GM12891 (cell line): ENCODE results near the gene DCC.

Experiments
- DNase-seq: peaks from one replicate; pipeline ENCODE4 v3.0.0; 2011; ENCODE audit warnings: low spot score; ENCODE audit not compliant: insufficient read length
- FAIRE-seq: peaks from 2 replicates; lab custom pipeline; 2011; peaks lifted over from hg19 to GRCh38; lab: Jason Lieb, UNC
- PAX5 ChIP-seq: IDR thresholded peaks from 2 replicates; pipeline ENCODE4 v1.6.1; 2011; ENCODE audit warnings: low read length, moderate library complexity, mild to moderate bottlenecking; ENCODE audit not compliant: insufficient read depth, severe bottlenecking
- POLR2A ChIP-seq: IDR thresholded peaks from 2 replicates; pipeline ENCODE4 v1.6.1; 2011; ENCODE audit warnings: low read depth, low read length, control low read depth
- POLR2AphosphoS5 ChIP-seq: IDR thresholded peaks from 2 replicates; pipeline ENCODE4 v1.6.1; 2011; ENCODE audit warnings: low read depth, low read length, control low read depth
- POU2F2 ChIP-seq: IDR thresholded peaks from 2 replicates; pipeline ENCODE4 v1.6.1; 2011; ENCODE audit warnings: low read depth, mild to moderate bottlenecking, control low read depth, low read length, moderate library complexity
- SPI1 ChIP-seq: IDR thresholded peaks from 2 replicates; pipeline ENCODE4 v1.6.1; 2011; ENCODE audit warnings: low read depth, low read length, control low read depth
- TAF1 ChIP-seq: IDR thresholded peaks from 2 replicates; pipeline ENCODE4 v1.6.1; 2011; ENCODE audit warnings: low read depth, low read length, control low read depth

Gene DCC

GRCh38 chr18:52377094-52377493 is 37.1 kb downstream of the DCC start:
- no peak for DNase-seq
- no peak for FAIRE-seq
- TF ChIP-seq POU2F2 (no peak), POLR2AphosphoS5 (no peak), POLR2A (no peak), TAF1 (no peak), PAX5 (no peak), SPI1 (no peak)

- no peak for DNase-seq
- no peak for TF ChIP-seq TAF1
- TF ChIP-seq SPI1 = no peak
- TF ChIP-seq POU2F2 = no peak
- TF ChIP-seq POLR2AphosphoS5 = no peak
- no peak for TF ChIP-seq PAX5
- no peak for TF ChIP-seq POLR2A
- FAIRE-seq = no peak
Observed at GRCh38 chr18:52386306-52386705, 46.3 kb downstream of the DCC start.

GRCh38 chr18:52387175-52387574 is 47.2 kb downstream of the DCC start:
- DNase-seq = no peak
- FAIRE-seq = no peak
- TF ChIP-seq POU2F2 (no peak), PAX5 (no peak), POLR2A (no peak), SPI1 (no peak), POLR2AphosphoS5 (no peak), TAF1 (no peak)

- DNase-seq (no peak), FAIRE-seq (no peak)
- TF ChIP-seq POLR2AphosphoS5 (no peak), SPI1 (no peak)
Observed at GRCh38 chr18:52391810-52392559, 52.0 kb downstream of the DCC start.

- DNase-seq (no peak), FAIRE-seq (peak; percentile 55)
- no peak for TF ChIP-seq POLR2A
- TF ChIP-seq PAX5 = no peak
- no peak for TF ChIP-seq TAF1
- TF ChIP-seq POU2F2 = no peak
- TF ChIP-seq POLR2AphosphoS5 = no peak
- no peak for TF ChIP-seq SPI1
Observed at GRCh38 chr18:52394602-52395001, 54.6 kb downstream of the DCC start.

- DNase-seq (no peak), FAIRE-seq (peak; percentile 69)
- TF ChIP-seq PAX5 (no peak), POU2F2 (no peak), SPI1 (no peak), POLR2AphosphoS5 (no peak), POLR2A (no peak), TAF1 (no peak)
Observed at GRCh38 chr18:52395146-52395852, 55.3 kb downstream of the DCC start.

GRCh38 chr18:52401236-52401635 is 61.2 kb downstream of the DCC start:
- DNase-seq (no peak), FAIRE-seq (no peak)
- TF ChIP-seq SPI1 (no peak), PAX5 (no peak), POU2F2 (no peak), POLR2AphosphoS5 (no peak), TAF1 (no peak), POLR2A (no peak)

GRCh38 chr18:52402814-52403213 is 62.8 kb downstream of the DCC start:
- FAIRE-seq (no peak), DNase-seq (no peak)
- TF ChIP-seq PAX5 = no peak
- TF ChIP-seq POLR2AphosphoS5 = no peak
- no peak for TF ChIP-seq POLR2A
- no peak for TF ChIP-seq SPI1
- no peak for TF ChIP-seq POU2F2
- no peak for TF ChIP-seq TAF1

- FAIRE-seq (no peak), DNase-seq (no peak)
- TF ChIP-seq POLR2A (no peak), PAX5 (no peak), POU2F2 (no peak), POLR2AphosphoS5 (no peak), SPI1 (no peak), TAF1 (no peak)
Observed at GRCh38 chr18:52403291-52404021, 63.5 kb downstream of the DCC start.
